ENCODE data around the gene GLTP.

DNA sequence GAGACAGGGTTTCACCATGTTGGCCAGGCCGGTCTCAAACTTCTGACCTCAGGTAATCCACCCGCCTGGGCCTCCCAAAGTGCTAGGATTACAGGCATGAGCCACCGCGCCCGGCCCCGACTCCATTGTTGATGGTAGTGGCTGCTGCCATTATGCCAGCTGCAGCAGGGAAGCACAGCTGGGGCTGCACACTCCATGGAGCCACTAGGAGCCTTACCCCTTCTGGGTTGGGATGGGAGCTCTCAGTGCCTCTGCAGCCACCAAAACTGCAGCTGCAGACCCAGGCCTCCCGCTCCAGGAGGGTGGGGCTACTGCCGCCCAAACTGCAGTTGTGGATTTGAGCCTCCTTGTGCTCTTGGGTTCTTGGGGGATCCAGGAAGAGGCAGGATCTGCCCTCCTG is 45.7 kb upstream of the GLTP start:
- TF ChIP-seq, protein P1, sequence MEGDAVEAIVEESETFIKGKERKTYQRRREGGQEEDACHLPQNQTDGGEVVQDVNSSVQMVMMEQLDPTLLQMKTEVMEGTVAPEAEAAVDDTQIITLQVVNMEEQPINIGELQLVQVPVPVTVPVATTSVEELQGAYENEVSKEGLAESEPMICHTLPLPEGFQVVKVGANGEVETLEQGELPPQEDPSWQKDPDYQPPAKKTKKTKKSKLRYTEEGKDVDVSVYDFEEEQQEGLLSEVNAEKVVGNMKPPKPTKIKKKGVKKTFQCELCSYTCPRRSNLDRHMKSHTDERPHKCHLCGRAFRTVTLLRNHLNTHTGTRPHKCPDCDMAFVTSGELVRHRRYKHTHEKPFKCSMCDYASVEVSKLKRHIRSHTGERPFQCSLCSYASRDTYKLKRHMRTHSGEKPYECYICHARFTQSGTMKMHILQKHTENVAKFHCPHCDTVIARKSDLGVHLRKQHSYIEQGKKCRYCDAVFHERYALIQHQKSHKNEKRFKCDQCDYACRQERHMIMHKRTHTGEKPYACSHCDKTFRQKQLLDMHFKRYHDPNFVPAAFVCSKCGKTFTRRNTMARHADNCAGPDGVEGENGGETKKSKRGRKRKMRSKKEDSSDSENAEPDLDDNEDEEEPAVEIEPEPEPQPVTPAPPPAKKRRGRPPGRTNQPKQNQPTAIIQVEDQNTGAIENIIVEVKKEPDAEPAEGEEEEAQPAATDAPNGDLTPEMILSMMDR (IDR thresholded peaks at IDR 0.05; ENCODE audit: poor library complexity) = no peak
- TF ChIP-seq EZH2phosphoT487 (IDR thresholded peaks at IDR 0.05; ENCODE audit: low read depth, severe bottlenecking, unreplicated experiment) = no peak
- TF ChIP-seq EZH2 (IDR thresholded peaks at IDR 0.05; ENCODE audit: borderline replicate concordance) = no peak
